ENCODE measurements around the gene UCN2.

UCN2 gene

GRCh38 chr3:48567500-48567899 is 3.9 kb upstream of the UCN2 start:
- no peak for TF ChIP-seq CTCF (IDR thresholded peaks at IDR 0.05)
- DNase-seq (ENCODE audit: low spot score), result no peak
- no peak overlapping the region for H3K4me3 ChIP-seq
- H3K27ac ChIP-seq, result no peak overlapping the region

GRCh38 chr3:48567090-48567489 is 3.5 kb upstream of the UCN2 start:
- no peak for TF ChIP-seq CTCF (IDR thresholded peaks at IDR 0.05)
- Histone ChIP-seq H3K27ac (no peak overlapping the region), H3K4me3 (no peak overlapping the region)
- DNase-seq (ENCODE audit: low spot score), result no peak

GRCh38 chr3:48566401-48566760 is 2.8 kb upstream of the UCN2 start:
- Histone ChIP-seq H3K27ac (no peak overlapping the region), H3K4me3 (no peak overlapping the region)
- no peak for TF ChIP-seq CTCF (IDR thresholded peaks at IDR 0.05)
- DNase-seq (ENCODE audit: low spot score), result no peak

- no peak for DNase-seq (ENCODE audit: low spot score)
Observed at GRCh38 chr3:48565591-48566400, 2.2 kb upstream of the UCN2 start.

GRCh38 chr3:48565186-48565585 is 1.6 kb upstream of the UCN2 start:
- Histone ChIP-seq H3K4me3 (no peak overlapping the region), H3K27ac (no peak overlapping the region)
- no peak for DNase-seq (ENCODE audit: low spot score)
- TF ChIP-seq CTCF (IDR thresholded peaks at IDR 0.05), result no peak

More at GRCh38 chr3:48565591-48566400, 2.2 kb upstream of the UCN2 start:
- Histone ChIP-seq H3K4me3 (no peak overlapping the region), H3K27ac (no peak overlapping the region)
- TF ChIP-seq CTCF (IDR thresholded peaks at IDR 0.05), result no peak

GRCh38 chr3:48564667-48565066 is 1.1 kb upstream of the UCN2 start:
- TF ChIP-seq CTCF (IDR thresholded peaks at IDR 0.05), result no peak
- DNase-seq (ENCODE audit: low spot score), result no peak
- H3K4me3 ChIP-seq, result no peak overlapping the region
- H3K27ac ChIP-seq, result no peak overlapping the region

GRCh38 chr3:48564022-48564421 is 441 bp upstream of the UCN2 start:
- no peak overlapping the region for H3K4me3 ChIP-seq
- H3K27ac ChIP-seq, result peak overlapping the region in 1 of 2 donors; percentile 29
- DNase-seq (ENCODE audit: low spot score), result no peak
- TF ChIP-seq CTCF (IDR thresholded peaks at IDR 0.05), result no peak
